IPS-18a (cell line): ENCODE data around the gene GK2.

ENCODE experiments used
- H3K27ac ChIP-seq: one replicate; pipeline ENCODE4 v1.5.1; 2013; ENCODE audit warnings: low read length
- H3K27me3 ChIP-seq: one replicate; pipeline ENCODE4 v1.6.1; 2013; ENCODE audit warnings: mild to moderate bottlenecking, low read length; ENCODE audit not compliant: control insufficient read depth, insufficient read depth
- H3K36me3 ChIP-seq: one replicate; pipeline ENCODE4 v1.6.1; 2013; ENCODE audit warnings: low read depth, low read length; ENCODE audit not compliant: control insufficient read depth
- H3K4me1 ChIP-seq: one replicate; pipeline ENCODE4 v1.6.1; 2013; ENCODE audit warnings: low read depth, low read length; ENCODE audit not compliant: control insufficient read depth
- H3K4me3 ChIP-seq: one replicate; pipeline ENCODE4 v1.5.1; 2013; ENCODE audit warnings: low read length
- H3K9ac ChIP-seq: one replicate; pipeline ENCODE4 v1.6.1; 2013; ENCODE audit warnings: mild to moderate bottlenecking, low read length, moderate library complexity
- H3K9me3 ChIP-seq: one replicate; pipeline ENCODE4 v1.6.1; 2013; ENCODE audit warnings: low read depth, low read length; ENCODE audit not compliant: control insufficient read depth

GK2 gene

GRCh38 chr4:79408063-79408462, at the start of gene GK2:
TSS of gene GK2 (minus strand) at chr4:79408228. CDS start at chr4:79408200, 28 bp downstream.
- Histone ChIP-seq H3K9me3 (no peaks in the 10 kb centered on the region), H3K27me3 (no peaks in the 10 kb centered on the region), H3K36me3 (no peaks in the 10 kb centered on the region), H3K9ac (no peak within 1 kb of the TSS), H3K27ac (no peak within 1 kb of the TSS), H3K4me3 (no peak within 1 kb of the TSS), H3K4me1 (peaks cover under 1% of the 10 kb centered on the region)

GRCh38 chr4:79455216-79455615, 47.2 kb upstream of the GK2 start:
- H3K27ac ChIP-seq: no peak overlapping the region
- peaks cover 3% of the 10 kb centered on the region for H3K4me1 ChIP-seq
- no peak overlapping the region for H3K9ac ChIP-seq
- no peak overlapping the region for H3K4me3 ChIP-seq
- no peaks in the 10 kb centered on the region for H3K36me3 ChIP-seq
- no peaks in the 10 kb centered on the region for H3K9me3 ChIP-seq
- H3K27me3 ChIP-seq: no peaks in the 10 kb centered on the region

- H3K9me3 ChIP-seq: no peaks in the 10 kb centered on the region
- H3K4me1 ChIP-seq: peaks cover 3% of the 10 kb centered on the region
- no peaks in the 10 kb centered on the region for H3K27me3 ChIP-seq
- no peak overlapping the region for H3K9ac ChIP-seq
- H3K36me3 ChIP-seq: no peaks in the 10 kb centered on the region
- H3K4me3 ChIP-seq: no peak overlapping the region
- no peak overlapping the region for H3K27ac ChIP-seq
Observed at GRCh38 chr4:79454656-79455055, 46.6 kb upstream of the GK2 start.

GRCh38 chr4:79450053-79450452, 42.0 kb upstream of the GK2 start:
- Histone ChIP-seq H3K4me1 (peaks cover 8% of the 10 kb centered on the region), H3K27me3 (no peaks in the 10 kb centered on the region), H3K27ac (no peak overlapping the region), H3K36me3 (no peaks in the 10 kb centered on the region), H3K4me3 (no peak overlapping the region), H3K9ac (no peak overlapping the region), H3K9me3 (no peaks in the 10 kb centered on the region)

- H3K36me3 ChIP-seq: no peaks in the 10 kb centered on the region
- H3K27ac ChIP-seq: no peak overlapping the region
- no peaks in the 10 kb centered on the region for H3K27me3 ChIP-seq
- peaks cover 5% of the 10 kb centered on the region for H3K4me1 ChIP-seq
- no peaks in the 10 kb centered on the region for H3K9me3 ChIP-seq
- H3K9ac ChIP-seq: no peak overlapping the region
- no peak overlapping the region for H3K4me3 ChIP-seq
Observed at GRCh38 chr4:79446145-79446544, 38.1 kb upstream of the GK2 start.

- no peak overlapping the region for H3K9ac ChIP-seq
- peaks cover 5% of the 10 kb centered on the region for H3K4me1 ChIP-seq
- H3K9me3 ChIP-seq: no peaks in the 10 kb centered on the region
- no peaks in the 10 kb centered on the region for H3K27me3 ChIP-seq
- no peak overlapping the region for H3K4me3 ChIP-seq
- H3K27ac ChIP-seq: no peak overlapping the region
- no peaks in the 10 kb centered on the region for H3K36me3 ChIP-seq
Observed at GRCh38 chr4:79445371-79445781, 37.3 kb upstream of the GK2 start.

GRCh38 chr4:79442422-79442821, 34.4 kb upstream of the GK2 start:
- H3K4me1 ChIP-seq: peaks cover 5% of the 10 kb centered on the region
- H3K27ac ChIP-seq: no peak overlapping the region
- no peak overlapping the region for H3K4me3 ChIP-seq
- no peaks in the 10 kb centered on the region for H3K27me3 ChIP-seq
- no peak overlapping the region for H3K9ac ChIP-seq
- H3K9me3 ChIP-seq: no peaks in the 10 kb centered on the region
- H3K36me3 ChIP-seq: no peaks in the 10 kb centered on the region

GRCh38 chr4:79439489-79439888, 31.5 kb upstream of the GK2 start:
- no peaks in the 10 kb centered on the region for H3K4me1 ChIP-seq
- no peak overlapping the region for H3K27ac ChIP-seq
- H3K4me3 ChIP-seq: no peak overlapping the region
- no peaks in the 10 kb centered on the region for H3K27me3 ChIP-seq
- no peak overlapping the region for H3K9ac ChIP-seq
- H3K36me3 ChIP-seq: no peaks in the 10 kb centered on the region
- no peaks in the 10 kb centered on the region for H3K9me3 ChIP-seq

GRCh38 chr4:79431839-79432238, 23.8 kb upstream of the GK2 start:
- Histone ChIP-seq H3K27ac (no peak overlapping the region), H3K4me3 (no peak overlapping the region), H3K4me1 (no peaks in the 10 kb centered on the region), H3K9ac (no peak overlapping the region), H3K27me3 (no peaks in the 10 kb centered on the region), H3K9me3 (no peaks in the 10 kb centered on the region), H3K36me3 (no peaks in the 10 kb centered on the region)

- no peak overlapping the region for H3K9ac ChIP-seq
- no peaks in the 10 kb centered on the region for H3K9me3 ChIP-seq
- no peaks in the 10 kb centered on the region for H3K4me1 ChIP-seq
- H3K27ac ChIP-seq: no peak overlapping the region
- H3K36me3 ChIP-seq: no peaks in the 10 kb centered on the region
- H3K4me3 ChIP-seq: no peak overlapping the region
- H3K27me3 ChIP-seq: no peaks in the 10 kb centered on the region
Observed at GRCh38 chr4:79429113-79429903, 21.3 kb upstream of the GK2 start.

- Histone ChIP-seq H3K9me3 (no peaks in the 10 kb centered on the region), H3K4me1 (no peaks in the 10 kb centered on the region), H3K27ac (no peak overlapping the region), H3K27me3 (no peaks in the 10 kb centered on the region), H3K9ac (no peak overlapping the region), H3K4me3 (no peak overlapping the region), H3K36me3 (no peaks in the 10 kb centered on the region)
Observed at GRCh38 chr4:79426989-79427388, 19.0 kb upstream of the GK2 start.

GRCh38 chr4:79425586-79425985, 17.6 kb upstream of the GK2 start:
- H3K9me3 ChIP-seq: no peaks in the 10 kb centered on the region
- H3K4me3 ChIP-seq: no peak overlapping the region
- no peak overlapping the region for H3K27ac ChIP-seq
- no peaks in the 10 kb centered on the region for H3K4me1 ChIP-seq
- H3K9ac ChIP-seq: no peak overlapping the region
- H3K27me3 ChIP-seq: no peaks in the 10 kb centered on the region
- H3K36me3 ChIP-seq: no peaks in the 10 kb centered on the region
